ENCODE data around the gene TACSTD2.
A peak's percentile ranks its signal among the peaks of the same experiment; 100 is the strongest.
"Not testable (repeated sequence)": the region's sequence is repeated elsewhere in the genome, so short reads cannot be mapped to it uniquely, and the experiment has no call there.

TACSTD2 gene, protein sequence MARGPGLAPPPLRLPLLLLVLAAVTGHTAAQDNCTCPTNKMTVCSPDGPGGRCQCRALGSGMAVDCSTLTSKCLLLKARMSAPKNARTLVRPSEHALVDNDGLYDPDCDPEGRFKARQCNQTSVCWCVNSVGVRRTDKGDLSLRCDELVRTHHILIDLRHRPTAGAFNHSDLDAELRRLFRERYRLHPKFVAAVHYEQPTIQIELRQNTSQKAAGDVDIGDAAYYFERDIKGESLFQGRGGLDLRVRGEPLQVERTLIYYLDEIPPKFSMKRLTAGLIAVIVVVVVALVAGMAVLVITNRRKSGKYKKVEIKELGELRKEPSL

DNA sequence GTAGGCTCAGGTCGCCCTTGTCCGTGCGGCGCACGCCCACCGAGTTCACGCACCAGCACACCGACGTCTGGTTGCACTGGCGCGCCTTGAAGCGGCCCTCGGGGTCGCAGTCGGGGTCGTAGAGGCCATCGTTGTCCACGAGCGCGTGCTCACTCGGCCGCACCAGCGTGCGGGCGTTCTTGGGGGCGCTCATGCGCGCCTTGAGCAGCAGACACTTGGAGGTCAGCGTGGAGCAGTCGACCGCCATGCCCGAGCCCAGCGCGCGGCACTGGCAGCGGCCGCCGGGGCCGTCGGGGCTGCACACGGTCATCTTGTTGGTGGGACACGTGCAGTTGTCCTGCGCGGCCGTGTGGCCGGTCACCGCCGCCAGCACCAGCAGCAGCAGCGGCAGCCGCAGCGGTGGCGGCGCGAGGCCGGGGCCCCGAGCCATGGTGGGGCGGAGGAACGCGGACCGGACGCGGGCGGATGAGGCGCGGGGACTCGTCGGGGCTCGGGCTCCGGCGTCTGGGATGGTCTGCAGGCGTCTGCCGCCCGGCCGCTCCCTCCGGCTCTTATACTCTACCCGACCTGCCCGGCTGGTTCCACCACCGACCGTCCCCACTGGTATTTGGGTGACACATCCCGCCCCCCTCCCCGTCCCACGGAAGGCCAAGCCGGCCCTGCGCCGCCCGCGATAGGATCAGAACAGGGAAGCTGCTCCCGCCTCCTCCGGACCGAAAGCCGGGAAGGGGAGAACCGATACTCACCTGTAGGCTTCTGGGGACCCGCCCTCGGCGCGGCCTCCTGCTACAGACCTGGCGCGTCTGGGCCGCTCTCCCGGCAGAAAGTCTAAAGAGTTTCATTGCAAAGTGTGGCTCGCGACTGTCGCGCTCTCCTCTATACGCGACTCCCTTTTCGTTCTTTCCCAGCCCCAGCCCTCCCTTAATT lies at the start of gene TACSTD2:
TSS of gene TACSTD2 (minus strand) at position 526 of the 927 bp plus-strand sequence. CDS start at position 430, 96 bp downstream.
- DNase-seq (ENCODE audit: low spot score), result peak; percentile 69

DNA sequence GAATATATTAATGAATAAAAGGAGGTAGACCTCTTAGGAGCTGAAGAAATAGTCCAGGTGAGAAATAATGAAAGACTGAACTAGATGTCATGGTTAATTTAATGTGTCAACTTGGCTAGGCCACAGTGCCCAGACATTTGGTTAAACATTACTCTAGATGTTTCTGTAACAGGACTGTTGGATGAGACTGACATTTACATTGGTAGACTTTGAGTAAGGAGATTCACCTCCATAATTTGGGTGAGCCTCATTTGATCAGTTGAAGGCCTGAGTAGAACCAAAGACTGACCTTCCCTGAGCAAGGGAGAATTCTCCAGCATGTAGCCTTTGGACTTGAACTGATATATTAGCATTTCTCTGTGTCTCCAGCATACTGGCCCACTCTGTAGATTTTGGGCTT lies 49.2 kb upstream of the TACSTD2 start:
- DNase-seq (ENCODE audit: low spot score), result no peak

DNA sequence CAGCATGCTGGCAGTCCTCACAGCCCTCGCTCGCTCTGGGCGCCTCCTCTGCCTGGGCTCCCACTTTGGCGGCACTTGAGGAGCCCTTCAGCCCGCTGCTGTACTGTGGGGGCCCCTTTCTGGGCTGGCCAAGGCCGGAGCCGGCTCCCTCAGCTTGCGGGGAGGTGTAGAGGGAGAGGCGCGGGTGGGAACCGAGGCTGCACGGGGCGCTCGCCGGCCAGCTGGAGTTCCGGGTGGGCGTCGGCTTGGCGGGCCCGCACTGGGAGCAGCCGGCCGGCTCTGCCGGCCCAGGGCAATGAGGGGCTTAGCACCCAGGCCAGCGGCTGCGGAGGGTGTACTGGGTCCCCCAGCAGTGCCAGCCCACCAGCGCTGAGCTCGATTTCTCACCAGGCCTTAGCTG lies 46.2 kb upstream of the TACSTD2 start:
- DNase-seq (ENCODE audit: low spot score), result not testable (repeated sequence)

DNA sequence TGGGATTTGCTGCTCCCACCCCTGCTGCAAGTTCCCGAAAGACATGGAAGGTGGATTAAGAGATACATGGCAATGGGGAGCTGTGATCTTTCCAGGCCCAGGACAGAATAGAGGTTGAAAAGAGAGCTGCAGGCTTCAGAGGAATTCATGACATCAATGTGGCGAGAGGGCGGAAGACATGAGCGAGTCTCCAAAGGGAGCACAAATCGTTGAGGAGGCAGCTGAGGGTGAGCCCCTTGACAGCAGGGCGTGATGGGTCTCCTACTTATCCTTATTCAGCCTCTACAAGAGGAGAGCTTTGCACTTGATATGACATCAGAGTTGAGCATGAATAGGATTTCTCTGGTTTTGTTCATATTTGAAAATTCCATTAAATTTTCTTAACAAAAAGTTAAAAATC lies 45.5 kb upstream of the TACSTD2 start:
- DNase-seq (ENCODE audit: low spot score), result no peak

DNA sequence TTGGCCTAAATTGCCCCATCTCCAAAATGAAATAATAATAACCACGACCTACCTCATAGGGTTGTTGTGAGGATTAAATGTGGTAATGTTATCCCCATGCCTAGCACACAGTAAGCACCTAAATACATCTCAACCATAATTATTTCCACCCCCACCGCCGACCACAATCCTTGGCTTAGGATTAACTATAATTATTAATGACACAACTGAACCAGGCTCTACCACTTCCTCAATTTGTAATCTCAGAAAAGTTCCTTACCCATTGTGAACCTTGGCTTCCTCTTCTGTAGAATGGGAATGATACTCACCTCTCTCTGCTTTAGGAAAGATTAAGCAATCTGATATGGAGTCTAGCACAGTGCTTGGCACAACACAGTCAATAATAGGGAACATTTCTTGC lies 44.3 kb upstream of the TACSTD2 start:
- no peak for DNase-seq (ENCODE audit: low spot score)

DNA sequence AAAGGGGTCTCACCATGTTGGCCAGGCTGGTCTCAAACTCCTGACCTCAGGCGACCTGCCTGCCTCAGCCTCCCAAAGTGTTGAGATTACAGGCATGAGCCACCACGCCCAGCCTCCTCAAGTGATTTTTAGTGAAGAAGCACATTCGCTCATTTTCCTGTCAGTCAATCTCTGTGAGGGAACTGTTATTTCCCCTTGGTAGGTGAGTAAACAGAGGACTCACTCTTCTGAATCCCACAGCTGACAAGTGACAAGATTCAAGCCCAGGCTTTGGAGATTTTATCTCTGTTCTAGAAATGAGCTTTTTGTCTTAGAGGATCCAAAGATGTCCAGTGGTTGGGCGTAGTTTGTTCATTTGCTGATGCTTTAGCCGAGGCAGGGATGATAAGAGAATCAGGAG lies 43.9 kb upstream of the TACSTD2 start:
- no peak for DNase-seq (ENCODE audit: low spot score)

DNA sequence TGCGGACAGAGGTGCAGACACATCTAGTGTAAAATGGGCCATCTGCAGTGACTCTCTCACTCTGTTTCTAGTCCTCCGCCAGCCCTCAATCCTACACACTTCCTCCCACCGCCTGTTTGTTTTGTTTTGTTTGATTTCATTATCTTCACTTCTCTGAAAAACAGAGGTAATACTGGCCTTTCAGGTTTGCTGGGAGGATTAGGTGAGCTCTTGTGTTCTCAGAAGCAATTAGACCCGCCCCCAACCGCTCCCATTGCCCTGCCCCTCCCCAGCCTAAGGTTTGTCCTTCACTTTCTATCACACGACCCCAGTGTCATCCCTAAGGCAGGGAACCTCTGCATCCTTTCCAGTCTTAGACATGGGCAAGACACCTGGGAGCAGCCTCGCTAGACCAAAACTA lies 43.2 kb upstream of the TACSTD2 start:
- DNase-seq (ENCODE audit: low spot score), result no peak

DNA sequence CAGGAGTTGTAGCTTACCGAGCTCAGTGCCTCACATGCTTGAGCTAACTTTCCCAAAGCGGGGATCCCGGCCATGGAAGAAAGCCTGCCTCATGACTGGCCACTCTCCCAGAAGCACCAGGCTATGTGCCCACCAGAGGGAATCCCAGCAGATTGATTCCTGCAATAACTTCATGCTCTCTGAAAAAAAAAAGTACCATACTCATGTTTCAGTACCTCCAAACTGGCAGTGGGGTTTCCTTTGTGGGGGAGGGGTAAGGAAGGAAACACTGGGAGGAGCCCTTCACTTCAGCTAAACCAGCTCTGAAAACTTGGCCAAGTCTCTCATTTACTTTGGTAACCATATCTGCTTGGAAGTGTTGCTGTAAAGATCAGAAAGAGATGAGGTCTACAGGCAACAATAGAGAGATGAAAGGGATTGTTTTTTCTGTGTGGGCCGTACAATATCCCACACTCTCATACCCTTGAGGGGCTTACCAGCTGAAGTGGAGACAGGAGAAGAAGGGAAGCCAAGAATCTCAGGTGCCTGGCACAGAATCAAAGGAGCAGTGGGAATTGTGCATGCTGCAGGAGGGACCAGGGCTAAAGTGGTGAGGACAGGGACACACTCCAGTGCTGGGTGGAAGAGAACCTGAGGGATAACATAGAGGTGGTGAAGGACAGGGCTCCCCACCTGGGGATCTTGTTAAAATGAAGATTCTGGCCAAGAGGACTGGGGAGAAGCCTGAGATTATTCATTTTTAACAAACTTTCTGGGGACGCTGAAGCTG lies 42.4 kb upstream of the TACSTD2 start:
- DNase-seq (ENCODE audit: low spot score), result no peak

DNA sequence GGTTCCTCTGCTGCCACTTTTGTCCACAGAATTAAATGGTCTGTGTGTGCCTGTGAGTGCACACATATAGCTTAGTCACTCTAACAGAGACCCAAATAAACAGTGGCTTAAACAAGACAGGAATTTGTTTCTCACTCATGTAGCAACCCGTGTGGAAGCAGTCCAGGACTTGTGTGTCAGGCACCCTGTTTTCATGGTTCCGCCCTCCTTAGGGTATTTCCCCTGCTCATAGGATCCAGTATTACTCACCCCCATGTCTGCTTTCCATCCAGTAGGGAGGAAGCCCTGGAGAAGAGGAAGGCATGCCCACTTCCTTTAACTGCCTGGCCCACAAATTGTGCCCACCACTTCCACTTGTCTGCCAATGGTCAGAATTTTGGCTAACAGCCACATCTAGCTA lies 41.3 kb upstream of the TACSTD2 start:
- peak; percentile 41 for DNase-seq (ENCODE audit: low spot score)

DNA sequence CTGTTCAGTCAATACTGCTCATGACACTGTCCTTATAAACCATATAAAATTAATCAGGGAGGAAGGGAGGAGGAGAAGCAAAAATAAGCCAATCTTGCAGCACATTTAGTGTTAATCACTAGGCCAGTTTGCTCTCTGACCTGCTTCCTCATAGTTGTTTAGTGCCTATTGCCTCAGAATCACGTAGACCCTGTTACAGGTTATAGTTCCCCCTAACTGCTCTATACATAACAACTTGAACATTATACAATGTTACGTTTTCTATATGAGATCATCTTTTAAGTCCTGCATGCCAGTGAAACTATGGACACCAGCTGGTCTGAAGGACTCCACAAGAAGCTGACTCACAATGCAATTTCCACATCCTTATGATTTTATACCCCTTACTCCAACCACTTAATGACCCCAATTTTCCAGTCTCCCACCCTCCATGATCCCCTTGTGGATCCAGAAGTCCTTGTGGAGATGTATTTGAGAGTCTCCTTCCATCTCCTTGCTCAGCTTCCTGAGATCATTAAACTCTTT lies 34.9 kb upstream of the TACSTD2 start:
- DNase-seq (ENCODE audit: low spot score), result no peak

DNA sequence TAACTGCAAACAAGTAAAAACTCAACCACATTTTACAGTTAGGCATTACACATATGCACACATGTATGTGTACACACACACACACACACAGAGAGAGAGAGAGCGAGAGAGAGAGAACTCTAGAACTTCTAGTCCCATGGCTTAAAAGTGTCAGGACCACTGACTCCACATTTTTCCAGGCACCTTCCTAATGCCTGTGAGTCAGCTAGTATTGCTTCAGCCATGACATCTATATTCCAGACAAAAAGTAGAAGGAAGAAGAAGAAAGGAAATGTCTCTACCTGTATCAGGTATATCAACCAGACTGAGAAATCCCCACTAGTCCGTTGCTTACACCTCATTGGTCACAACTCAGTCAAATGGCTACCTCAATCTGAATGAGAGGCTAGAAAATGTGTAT lies 31.9 kb upstream of the TACSTD2 start:
- DNase-seq (ENCODE audit: low spot score), result no peak

DNA sequence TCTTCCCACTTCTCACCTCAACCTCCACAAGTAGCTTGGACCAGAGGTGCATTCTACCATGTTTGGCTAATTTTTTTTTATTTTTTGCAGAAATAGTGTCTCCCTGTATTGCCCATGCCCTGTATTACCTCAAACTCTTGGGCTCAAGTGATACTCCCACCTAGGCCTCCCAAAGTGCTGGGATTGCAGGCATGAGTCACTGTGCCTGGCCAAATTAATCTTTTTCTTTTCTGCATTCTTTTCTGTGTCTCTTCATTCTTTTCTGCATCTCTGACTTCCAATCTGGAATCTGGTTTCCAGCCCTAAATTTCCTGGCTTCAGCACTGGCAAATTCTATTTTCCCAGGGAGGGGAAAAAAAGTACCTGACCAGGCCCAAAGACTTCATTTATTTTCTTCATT lies 31.2 kb upstream of the TACSTD2 start:
- no peak for DNase-seq (ENCODE audit: low spot score)

DNA sequence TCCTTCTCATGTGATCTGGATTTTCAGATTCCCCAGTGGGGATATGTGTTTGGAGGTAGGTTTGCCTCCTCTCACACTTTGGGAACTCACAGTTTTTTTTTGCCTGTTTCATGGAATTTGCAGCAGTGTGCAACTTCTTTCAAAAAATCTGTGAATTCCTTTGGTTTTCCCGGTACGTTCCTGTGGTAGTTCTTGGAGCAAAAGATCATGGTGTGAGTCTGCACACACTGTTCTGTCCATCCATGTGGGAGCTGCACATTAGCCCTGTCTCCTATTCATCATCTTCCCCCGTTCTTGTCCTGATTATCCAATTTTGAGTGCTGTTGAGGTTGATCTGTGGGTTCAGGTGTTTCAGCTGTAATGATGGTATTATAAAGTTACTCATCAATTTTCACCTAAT lies 30.3 kb upstream of the TACSTD2 start:
- DNase-seq (ENCODE audit: low spot score), result no peak

DNA sequence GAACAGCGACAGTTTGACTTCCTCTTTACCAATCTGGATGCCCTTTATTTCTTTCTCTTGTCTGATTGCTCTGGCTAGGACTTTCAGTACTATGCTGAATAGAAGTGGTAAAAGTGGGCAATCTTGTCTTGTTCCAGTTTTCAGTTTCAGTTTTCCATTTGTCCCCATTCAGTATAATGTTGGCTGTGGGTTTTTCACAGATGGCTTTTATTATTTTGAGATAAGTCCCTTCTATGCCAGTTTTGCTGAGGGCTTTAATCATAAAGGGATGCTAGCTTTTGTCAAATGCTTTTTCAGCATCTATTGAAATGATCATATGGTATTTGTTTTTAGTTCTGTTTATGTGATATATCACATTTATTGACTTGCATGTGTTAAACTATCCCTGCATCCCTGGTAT lies 24.9 kb upstream of the TACSTD2 start:
- not testable (repeated sequence) for DNase-seq (ENCODE audit: low spot score)

DNA sequence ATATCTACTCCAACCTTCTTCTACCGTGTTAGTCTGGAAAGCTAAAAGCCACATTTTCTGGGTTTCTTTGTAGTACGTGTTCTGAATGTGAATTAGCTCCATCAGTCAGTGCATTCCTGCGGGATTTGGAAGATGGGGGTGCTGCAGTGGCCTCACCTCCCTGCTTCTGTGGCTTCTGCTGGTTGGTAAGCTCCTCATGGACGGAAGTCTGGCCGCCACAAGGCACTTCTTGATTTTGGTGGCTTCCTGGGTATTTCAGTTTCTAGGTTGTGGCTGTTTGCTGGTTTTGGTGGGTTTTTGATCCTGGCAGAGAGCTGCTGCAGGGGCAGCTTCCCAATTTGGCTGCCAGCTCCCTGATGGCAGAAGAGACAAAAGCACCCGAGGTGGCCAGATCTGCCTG lies 20.9 kb upstream of the TACSTD2 start:
- DNase-seq (ENCODE audit: low spot score), result no peak

DNA sequence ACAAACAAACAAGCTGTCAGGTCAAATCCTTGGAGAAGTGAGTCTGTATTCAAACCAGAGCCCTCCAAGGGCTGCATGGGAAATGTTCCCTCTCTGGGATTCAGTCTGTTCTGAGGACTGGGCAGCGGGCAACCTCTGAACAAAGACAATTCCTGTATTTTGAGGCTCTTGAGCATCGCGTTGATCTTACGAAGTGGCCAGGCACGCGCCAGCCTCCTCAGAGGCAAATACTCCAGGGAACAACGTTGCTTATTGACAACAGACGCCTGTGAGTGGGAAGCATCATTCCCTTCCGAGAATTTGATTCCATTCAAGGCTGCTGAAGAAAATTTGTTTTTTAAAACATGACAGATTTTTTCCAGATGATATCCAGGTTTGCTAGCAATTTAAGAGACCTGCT lies 20.0 kb upstream of the TACSTD2 start:
- no peak for DNase-seq (ENCODE audit: low spot score)

DNA sequence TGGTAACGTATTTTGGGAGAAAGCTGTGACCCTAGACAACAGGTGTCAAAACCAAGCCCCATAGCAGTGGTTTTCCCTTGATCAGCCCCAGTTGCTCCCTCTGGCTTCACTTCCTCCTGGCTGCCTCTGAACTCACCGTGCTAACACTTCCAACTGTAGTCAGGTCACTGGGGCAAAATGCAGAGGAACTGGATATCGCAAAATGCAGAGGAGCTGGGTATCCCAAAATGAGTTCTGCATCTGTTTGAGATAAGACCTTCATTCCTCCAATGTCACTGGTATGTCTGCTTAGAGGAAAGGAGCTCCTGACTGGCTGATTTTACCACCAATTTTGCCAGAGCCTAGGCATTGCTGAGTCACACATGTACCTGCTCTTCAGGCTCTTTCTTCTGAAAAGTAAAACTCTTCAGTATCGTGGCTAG lies 19.6 kb upstream of the TACSTD2 start:
- DNase-seq (ENCODE audit: low spot score), result no peak

DNA sequence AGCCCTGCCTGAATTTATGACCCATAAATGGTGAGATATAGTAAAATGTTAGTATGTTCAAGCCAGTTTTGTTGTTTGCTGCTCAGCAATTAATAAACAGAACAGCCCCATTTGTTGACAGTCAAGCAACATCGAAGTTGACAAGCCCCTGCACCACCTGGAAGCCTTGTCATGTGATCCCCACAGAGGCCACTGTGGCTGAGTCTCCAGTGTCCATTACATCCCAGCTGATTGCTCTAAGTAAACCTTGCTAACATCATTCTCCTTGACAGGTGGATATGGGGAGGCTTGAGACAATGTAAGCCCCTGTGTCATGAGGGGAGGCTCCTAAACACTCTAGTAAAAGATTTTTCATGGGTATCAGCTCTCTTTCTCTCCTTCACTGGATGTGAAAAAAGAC lies 17.5 kb upstream of the TACSTD2 start:
- DNase-seq (ENCODE audit: low spot score), result no peak

DNA sequence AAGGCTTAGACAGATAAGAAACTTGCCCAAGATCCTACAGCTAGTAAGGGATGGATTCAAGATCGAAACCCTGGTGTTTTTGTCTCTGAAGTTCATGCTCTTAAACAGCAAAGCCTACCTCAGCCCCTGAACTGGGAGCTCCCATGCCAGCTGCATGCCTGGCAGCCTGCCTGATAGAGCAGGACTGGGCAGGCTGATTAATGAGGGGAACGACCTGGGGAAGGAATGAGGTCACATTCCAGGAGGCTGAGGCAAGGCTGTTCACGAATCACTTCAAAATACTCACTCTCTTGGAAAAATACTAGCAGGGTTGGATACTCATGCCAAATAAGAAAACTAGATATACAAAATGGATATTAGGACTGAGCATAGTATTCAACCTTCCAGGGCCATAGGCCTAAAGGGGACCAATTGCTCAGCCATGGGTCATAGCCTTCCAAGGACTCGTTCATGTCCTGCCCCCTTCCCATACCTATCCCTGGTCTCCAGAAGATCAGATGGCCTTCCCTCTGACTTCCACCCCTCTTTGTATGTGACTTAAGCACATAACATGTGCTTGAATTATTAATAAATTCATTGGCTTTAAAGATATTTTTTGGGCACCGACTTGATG lies 15.6 kb upstream of the TACSTD2 start:
- DNase-seq (ENCODE audit: low spot score), result no peak

DNA sequence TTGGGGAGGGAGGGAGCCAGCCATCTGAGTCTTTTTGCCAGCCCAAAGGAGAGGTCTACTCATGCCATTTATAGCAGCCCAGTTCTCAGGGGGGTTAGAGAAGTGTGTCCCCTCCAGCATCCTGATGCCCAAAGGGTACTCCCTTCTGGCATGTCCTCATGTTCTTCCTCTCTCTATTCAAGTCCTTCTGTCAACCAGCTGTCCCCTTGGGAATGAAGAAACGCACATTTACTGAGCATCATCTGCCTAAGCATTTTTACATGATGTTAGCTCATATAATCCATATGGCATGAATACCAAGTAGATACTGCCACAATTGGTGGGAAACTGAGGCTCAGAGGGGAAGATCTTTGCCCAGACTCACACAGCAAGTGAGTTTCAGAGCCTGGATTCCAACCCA lies 14.8 kb upstream of the TACSTD2 start:
- no peak for DNase-seq (ENCODE audit: low spot score)

DNA sequence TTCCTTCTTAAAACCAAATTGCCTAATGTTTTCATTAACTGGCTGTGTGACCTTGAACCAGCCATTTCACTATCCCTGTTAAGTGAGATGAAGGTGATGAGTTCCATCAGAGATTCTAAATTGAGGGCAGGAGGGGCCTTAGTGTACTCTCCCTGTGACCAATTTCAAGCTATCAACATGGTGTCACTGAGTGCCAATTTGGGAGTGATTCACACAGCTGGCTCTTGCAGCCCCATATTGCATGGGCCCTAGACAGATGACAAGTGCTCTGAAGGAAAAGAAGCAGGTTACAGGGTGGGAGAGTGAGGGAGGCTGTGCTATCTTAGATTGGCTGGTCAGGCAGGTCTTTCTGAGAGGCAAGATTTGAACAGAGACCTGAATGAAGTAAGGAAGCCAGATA lies 13.0 kb upstream of the TACSTD2 start:
- DNase-seq (ENCODE audit: low spot score), result no peak

DNA sequence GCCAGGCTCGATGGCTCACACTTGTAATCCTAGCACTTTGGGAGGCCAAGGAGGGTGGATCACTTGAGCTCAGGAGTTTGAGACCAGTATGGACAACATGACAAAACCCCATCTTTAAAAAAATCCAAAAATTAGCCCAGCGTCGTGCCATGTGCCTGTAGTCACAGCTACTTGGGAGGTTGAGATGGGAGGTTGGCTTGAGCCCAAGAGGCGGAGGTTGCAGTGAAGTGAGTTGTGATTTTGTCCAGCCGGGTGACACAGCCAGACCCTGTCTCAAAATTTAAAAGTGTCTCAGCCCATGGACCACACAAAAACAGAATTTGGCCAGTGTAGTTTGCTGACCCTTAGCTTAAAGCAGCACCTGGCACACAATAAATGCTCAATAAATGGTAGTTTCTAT lies 11.3 kb upstream of the TACSTD2 start:
- DNase-seq (ENCODE audit: low spot score), result no peak
